Hepatocyte (in vitro differentiated cells): ENCODE data around the gene GJC2. TPM values are rescaled to one million over a fixed set of nuclear protein-coding genes. Genes with fewer than 3 reads are reported as not detected.

Experiments
- DNase-seq: peaks from one replicate; pipeline ENCODE4 v3.0.0-alpha.2; 2016; ENCODE audit warnings: low spot score
- H2AFZ ChIP-seq: fragments of 200-600 bp; sonication (generic); 2 replicates; pipeline ENCODE4 v1.6.0; 2016; ENCODE audit warnings: antibody characterized with exemption, mild to moderate bottlenecking
- H3K27ac ChIP-seq: fragments of 200-600 bp; sonication (generic); 2 replicates; pipeline ENCODE4 v1.5.1; 2016; ENCODE audit warnings: mild to moderate bottlenecking
- H3K27me3 ChIP-seq: fragments of 200-600 bp; sonication (generic); 2 replicates; pipeline ENCODE4 v1.6.1; 2016
- H3K36me3 ChIP-seq: fragments of 200-600 bp; sonication (generic); replicated peaks from 2 replicates; pipeline ENCODE4 v1.5.1; 2016; ENCODE audit warnings: low read depth; ENCODE audit not compliant: insufficient read depth
- H3K4me1 ChIP-seq: fragments of 200-600 bp; sonication (generic); 2 replicates; pipeline ENCODE4 v1.5.1; 2016; ENCODE audit warnings: mild to moderate bottlenecking, moderate library complexity; ENCODE audit not compliant: insufficient read depth
- H3K4me2 ChIP-seq: fragments of 200-600 bp; sonication (generic); 2 replicates; pipeline ENCODE4 v1.6.0; 2016
- H3K4me3 ChIP-seq: fragments of 200-600 bp; sonication (generic); 2 replicates; pipeline ENCODE4 v1.5.1; 2016; ENCODE audit warnings: mild to moderate bottlenecking
- H3K79me2 ChIP-seq: fragments of 200-600 bp; sonication (generic); 2 replicates; pipeline ENCODE4 v1.6.0; 2017; ENCODE audit warnings: mild to moderate bottlenecking
- H3K9me2 ChIP-seq: fragments of 200-600 bp; sonication (generic); replicated peaks from 2 replicates; pipeline ENCODE4 v1.6.0; 2017; ENCODE audit warnings: mild to moderate bottlenecking; ENCODE audit not compliant: insufficient read depth
- H3K9me3 ChIP-seq: fragments of 200-600 bp; sonication (generic); 2 replicates; pipeline ENCODE4 v1.5.1; 2016; ENCODE audit warnings: low read depth, mild to moderate bottlenecking
- H4K20me1 ChIP-seq: fragments of 200-600 bp; sonication (generic); 2 replicates; pipeline ENCODE4 v1.6.0; 2016; ENCODE audit warnings: mild to moderate bottlenecking; ENCODE audit not compliant: insufficient read depth, poor library complexity, severe bottlenecking
- EZH2 ChIP-seq: fragments of 200-600 bp; sonication (generic); IDR thresholded peaks from 2 replicates; pipeline ENCODE4 v1.6.1; 2016; ENCODE audit warnings: antibody characterized with exemption, mild to moderate bottlenecking, borderline replicate concordance
- EZH2phosphoT487 ChIP-seq: fragments of 200-600 bp; sonication (generic); IDR thresholded peaks from one replicate; pipeline ENCODE4 v1.6.1; 2018; ENCODE audit warnings: antibody characterized with exemption, mild to moderate bottlenecking, low read depth, moderate library complexity; ENCODE audit not compliant: unreplicated experiment, severe bottlenecking
- WGBS: methylation state at CpG from one replicate; pipeline ENCODE4 v1.1.6; 2016; ENCODE audit warnings: low lambda C conversion rate; ENCODE audit errors: missing lambda C conversion rate; 5-methylcytosine and 5-hydroxymethylcytosine counted together
- polyA plus RNA-seq: library from polyadenylated mRNA; unstranded; fragments of >200 nt; fragmentation: Nextera tagmentation; extraction: Ambion mirVana; gene quantifications from 2 replicates; pipeline ENCODE4 v1.2.1, GENCODE V29; 2016
- total RNA-seq: library from RNA; depleted of rRNA; stranded (reverse); fragments of >200 nt; gene quantifications from 2 replicates; pipeline ENCODE4 v1.2.3, GENCODE V29; 2014
- TF ChIP-seq, protein P1 (sequence below): fragments of 200-600 bp; sonication (generic); IDR thresholded peaks from 2 replicates; pipeline ENCODE4 v1.5.1; 2016; ENCODE audit warnings: antibody characterized with exemption, mild to moderate bottlenecking; ENCODE audit not compliant: poor library complexity

GJC2 gene
- total and polyA plus RNA-seq, 2 experiments from 2014 or later = 0.40 to 1.6 TPM

- DNase-seq = no peak
- H3K9me2 ChIP-seq = no peaks in the 10 kb centered on the region
- no peaks in the 10 kb centered on the region for H3K4me1 ChIP-seq
- 86% methylated on average over 2 of the region's 2 CpGs for WGBS
- no peaks in the 10 kb centered on the region for H3K9me3 ChIP-seq
- H3K27ac ChIP-seq = no peak overlapping the region
- no peak overlapping the region for H3K4me3 ChIP-seq
- no peak overlapping the region for H2AFZ ChIP-seq
- TF ChIP-seq EZH2phosphoT487 = no peak
- no peaks in the 10 kb centered on the region for H3K36me3 ChIP-seq
- H3K79me2 ChIP-seq = no peaks in the 10 kb centered on the region
- no peaks in the 10 kb centered on the region for H4K20me1 ChIP-seq
- no peaks in the 10 kb centered on the region for H3K27me3 ChIP-seq
- no peak overlapping the region for H3K4me2 ChIP-seq
These were observed 31.7 kb upstream of the GJC2 start for GRCh38 chr1:228118040-228118439.

GRCh38 chr1:228120351-228120750, 29.4 kb upstream of the GJC2 start:
- Histone ChIP-seq H3K4me3 (no peak overlapping the region), H3K4me1 (peaks cover 6% of the 10 kb centered on the region), H3K27ac (no peak overlapping the region), H2AFZ (no peak overlapping the region), H3K4me2 (no peak overlapping the region), H3K9me2 (no peaks in the 10 kb centered on the region), H3K79me2 (no peaks in the 10 kb centered on the region), H3K36me3 (no peaks in the 10 kb centered on the region), H4K20me1 (no peaks in the 10 kb centered on the region), H3K27me3 (no peaks in the 10 kb centered on the region), H3K9me3 (no peaks in the 10 kb centered on the region)
- DNase-seq = no peak
- WGBS = 88% methylated on average over 1 of the region's 1 CpG
- TF ChIP-seq EZH2phosphoT487 (no peak), EZH2 (no peak)
- TF ChIP-seq, protein P1, sequence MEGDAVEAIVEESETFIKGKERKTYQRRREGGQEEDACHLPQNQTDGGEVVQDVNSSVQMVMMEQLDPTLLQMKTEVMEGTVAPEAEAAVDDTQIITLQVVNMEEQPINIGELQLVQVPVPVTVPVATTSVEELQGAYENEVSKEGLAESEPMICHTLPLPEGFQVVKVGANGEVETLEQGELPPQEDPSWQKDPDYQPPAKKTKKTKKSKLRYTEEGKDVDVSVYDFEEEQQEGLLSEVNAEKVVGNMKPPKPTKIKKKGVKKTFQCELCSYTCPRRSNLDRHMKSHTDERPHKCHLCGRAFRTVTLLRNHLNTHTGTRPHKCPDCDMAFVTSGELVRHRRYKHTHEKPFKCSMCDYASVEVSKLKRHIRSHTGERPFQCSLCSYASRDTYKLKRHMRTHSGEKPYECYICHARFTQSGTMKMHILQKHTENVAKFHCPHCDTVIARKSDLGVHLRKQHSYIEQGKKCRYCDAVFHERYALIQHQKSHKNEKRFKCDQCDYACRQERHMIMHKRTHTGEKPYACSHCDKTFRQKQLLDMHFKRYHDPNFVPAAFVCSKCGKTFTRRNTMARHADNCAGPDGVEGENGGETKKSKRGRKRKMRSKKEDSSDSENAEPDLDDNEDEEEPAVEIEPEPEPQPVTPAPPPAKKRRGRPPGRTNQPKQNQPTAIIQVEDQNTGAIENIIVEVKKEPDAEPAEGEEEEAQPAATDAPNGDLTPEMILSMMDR = no peak

- no peak overlapping the region for H3K4me2 ChIP-seq
- no peak overlapping the region for H2AFZ ChIP-seq
- WGBS = 77% methylated on average over 5 of the region's 5 CpGs
- no peak overlapping the region for H3K4me3 ChIP-seq
- no peak overlapping the region for H3K27ac ChIP-seq
- H3K27me3 ChIP-seq = no peaks in the 10 kb centered on the region
- H4K20me1 ChIP-seq = no peaks in the 10 kb centered on the region
- H3K36me3 ChIP-seq = no peaks in the 10 kb centered on the region
- TF ChIP-seq, protein P1 = no peak
- no peak for TF ChIP-seq EZH2
- no peak for TF ChIP-seq EZH2phosphoT487
- no peaks in the 10 kb centered on the region for H3K9me2 ChIP-seq
- no peaks in the 10 kb centered on the region for H3K79me2 ChIP-seq
- DNase-seq = no peak
- H3K9me3 ChIP-seq = no peaks in the 10 kb centered on the region
- peaks cover 6% of the 10 kb centered on the region for H3K4me1 ChIP-seq
These were observed 28.8 kb upstream of the GJC2 start for GRCh38 chr1:228120857-228121489.

DNA sequence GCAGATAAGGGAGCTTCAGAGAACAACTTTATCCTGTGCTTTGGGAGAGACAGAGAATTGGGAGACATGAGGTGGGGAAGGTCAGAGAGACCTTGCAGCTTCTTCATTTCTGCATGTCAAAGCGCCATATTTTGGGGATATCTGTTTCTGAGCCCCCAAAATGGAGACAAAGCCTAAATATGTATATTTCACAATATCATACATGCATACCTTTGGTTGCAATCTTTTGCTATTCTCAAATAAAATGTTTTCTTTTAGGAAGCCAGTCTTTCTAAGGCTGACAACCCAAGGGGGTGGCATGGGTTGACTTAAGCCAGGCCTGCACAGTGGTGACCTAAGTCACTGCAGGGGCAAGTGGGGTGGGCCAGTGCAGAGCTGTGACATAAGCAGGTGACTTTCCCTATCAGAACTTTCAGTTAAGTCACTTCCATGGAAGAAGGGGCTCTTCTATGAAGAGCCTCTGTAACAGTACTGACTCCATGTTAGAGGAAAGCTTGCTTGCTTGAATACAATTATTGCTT, 26.7 kb upstream of the GJC2 start:
- no peaks in the 10 kb centered on the region for H3K36me3 ChIP-seq
- H3K4me3 ChIP-seq = no peak overlapping the region
- no peaks in the 10 kb centered on the region for H3K79me2 ChIP-seq
- DNase-seq = no peak
- H3K27me3 ChIP-seq = no peaks in the 10 kb centered on the region
- peak overlapping the region; percentile 52 for H3K27ac ChIP-seq
- WGBS = 38% methylated on average over 1 of the region's 1 CpG
- H4K20me1 ChIP-seq = no peaks in the 10 kb centered on the region
- peaks cover 6% of the 10 kb centered on the region for H3K4me1 ChIP-seq
- no peaks in the 10 kb centered on the region for H3K9me3 ChIP-seq
- H3K9me2 ChIP-seq = no peaks in the 10 kb centered on the region
- TF ChIP-seq EZH2phosphoT487 = no peak
- no peak overlapping the region for H3K4me2 ChIP-seq
- no peak overlapping the region for H2AFZ ChIP-seq
